Measurements from ENCODE around the gene SH3RF3.

- no peak for TF ChIP-seq POLR2A (IDR thresholded peaks at IDR 0.05)
- no peak for TF ChIP-seq CTCF (IDR thresholded peaks at IDR 0.05)
- TF ChIP-seq POLR2AphosphoS5 (IDR thresholded peaks at IDR 0.05; ENCODE audit: insufficient read depth in 1 of 2, low read depth in 1 of 2), result no peak
Measured at GRCh38 chr2:109419960-109420370, 291.0 kb downstream of the SH3RF3 start.

Measured in vagina (tissue), 2 donors.